HepG2 (cell line): Measurements from ENCODE around the gene BCLAF1.

Experiments
- ATF2 ChIP-seq: sonication (generic); formaldehyde crosslinking; IDR thresholded peaks from 2 replicates; pipeline ENCODE4 v1.4.0; 2020; ENCODE audit warnings: missing genetic modification reagents
- CBX1 ChIP-seq: IDR thresholded peaks from one replicate; pipeline ENCODE4 v1.6.1; 2016; ENCODE audit warnings: antibody characterized with exemption, low read depth
- FOXJ3 ChIP-seq: sonication (generic); formaldehyde crosslinking; IDR thresholded peaks from 2 replicates; pipeline ENCODE4 v1.4.0; 2020; ENCODE audit warnings: missing genetic modification reagents, mild to moderate bottlenecking, borderline replicate concordance
- IRF9 ChIP-seq: sonication (generic); formaldehyde crosslinking; IDR thresholded peaks from 2 replicates; pipeline ENCODE4 v1.8.0; 2022; ENCODE audit warnings: missing genetic modification reagents, mild to moderate bottlenecking, borderline replicate concordance
- JUN ChIP-seq: sonication (generic); formaldehyde crosslinking; IDR thresholded peaks from 2 replicates; pipeline ENCODE4 v1.4.0; 2020; ENCODE audit warnings: mild to moderate bottlenecking, missing genetic modification reagents
- KDM1A ChIP-seq: IDR thresholded peaks from 2 replicates; pipeline ENCODE4 v1.6.1; 2016; ENCODE audit warnings: missing compliant biosample characterization
- MEIS2 ChIP-seq: sonication (generic); formaldehyde crosslinking; IDR thresholded peaks from 2 replicates; pipeline ENCODE4 v1.9.0; 2021; ENCODE audit warnings: mild to moderate bottlenecking, missing genetic modification reagents
- MNT ChIP-seq: fragments of 450-650 bp; IDR thresholded peaks from 2 replicates; pipeline ENCODE4 v1.6.1; 2016
- RAD21 ChIP-seq: fragments of 450-650 bp; formaldehyde crosslinking; IDR thresholded peaks from 2 replicates; pipeline ENCODE4 v1.5.0; 2020; ENCODE audit warnings: mild to moderate bottlenecking
- RNF2 ChIP-seq: fragments of 450-650 bp; conservative IDR thresholded peaks from 2 replicates; pipeline ENCODE4 v1.6.1; 2016; ENCODE audit warnings: low read depth
- SIN3B ChIP-seq: fragments of 150-350 bp; IDR thresholded peaks from 2 replicates; pipeline ENCODE4 v1.6.1; 2014; ENCODE audit warnings: low read length
- ZNF639 ChIP-seq: conservative IDR thresholded peaks from 2 replicates; pipeline ENCODE4 v1.6.1; 2018; ENCODE audit warnings: missing genetic modification reagents
- ZSCAN9 ChIP-seq: IDR thresholded peaks from 2 replicates; pipeline ENCODE4 v1.6.1; 2016; ENCODE audit warnings: borderline replicate concordance
- TF ChIP-seq, protein P1 (sequence below): sonication (generic); formaldehyde crosslinking; IDR thresholded peaks from 2 replicates; pipeline ENCODE4 v1.9.0; 2021; ENCODE audit warnings: missing genetic modification reagents, borderline replicate concordance

DNA sequence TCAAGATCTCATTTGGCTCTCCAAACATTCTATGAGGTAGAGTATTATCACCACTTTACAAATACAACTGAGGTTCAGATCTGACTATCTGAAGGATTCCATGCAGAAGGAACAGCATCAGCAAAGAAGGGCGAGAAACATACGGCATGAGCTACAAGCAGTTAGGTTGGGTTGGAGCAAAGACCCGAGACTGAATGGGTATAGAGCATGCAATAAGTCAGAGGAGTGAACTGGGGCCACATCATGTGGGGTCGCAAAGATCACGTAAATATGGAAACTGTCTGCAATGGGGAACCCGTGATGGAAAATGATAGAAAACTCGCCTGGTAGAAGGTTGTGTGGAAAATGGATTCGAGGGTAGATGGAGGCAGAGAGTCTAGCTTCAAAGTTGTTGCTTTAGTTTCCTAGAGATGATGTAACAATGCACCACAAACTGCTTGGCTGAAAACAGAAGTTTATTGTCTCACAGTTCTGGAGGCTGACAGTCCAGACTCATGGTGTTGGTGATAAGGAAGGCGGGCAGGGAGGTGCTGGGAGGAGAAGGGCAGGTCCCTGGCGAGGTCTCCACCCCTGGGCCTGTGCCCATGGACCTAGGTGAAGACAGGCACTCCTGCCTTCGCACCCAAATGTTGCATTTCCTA, 44.3 kb upstream of the BCLAF1 start:
- TF ChIP-seq MEIS2 (CRISPR knock-in tag): no peak
- no peak for TF ChIP-seq ZNF639 (CRISPR knock-in tag)
- TF ChIP-seq FOXJ3 (CRISPR knock-in tag): no peak
- TF ChIP-seq RNF2: no peak
- TF ChIP-seq ZSCAN9 (CRISPR knock-in tag): no peak
- no peak for TF ChIP-seq ATF2 (CRISPR knock-in tag)
- TF ChIP-seq MNT: no peak
- TF ChIP-seq IRF9 (CRISPR knock-in tag): no peak
- TF ChIP-seq, protein P1, sequence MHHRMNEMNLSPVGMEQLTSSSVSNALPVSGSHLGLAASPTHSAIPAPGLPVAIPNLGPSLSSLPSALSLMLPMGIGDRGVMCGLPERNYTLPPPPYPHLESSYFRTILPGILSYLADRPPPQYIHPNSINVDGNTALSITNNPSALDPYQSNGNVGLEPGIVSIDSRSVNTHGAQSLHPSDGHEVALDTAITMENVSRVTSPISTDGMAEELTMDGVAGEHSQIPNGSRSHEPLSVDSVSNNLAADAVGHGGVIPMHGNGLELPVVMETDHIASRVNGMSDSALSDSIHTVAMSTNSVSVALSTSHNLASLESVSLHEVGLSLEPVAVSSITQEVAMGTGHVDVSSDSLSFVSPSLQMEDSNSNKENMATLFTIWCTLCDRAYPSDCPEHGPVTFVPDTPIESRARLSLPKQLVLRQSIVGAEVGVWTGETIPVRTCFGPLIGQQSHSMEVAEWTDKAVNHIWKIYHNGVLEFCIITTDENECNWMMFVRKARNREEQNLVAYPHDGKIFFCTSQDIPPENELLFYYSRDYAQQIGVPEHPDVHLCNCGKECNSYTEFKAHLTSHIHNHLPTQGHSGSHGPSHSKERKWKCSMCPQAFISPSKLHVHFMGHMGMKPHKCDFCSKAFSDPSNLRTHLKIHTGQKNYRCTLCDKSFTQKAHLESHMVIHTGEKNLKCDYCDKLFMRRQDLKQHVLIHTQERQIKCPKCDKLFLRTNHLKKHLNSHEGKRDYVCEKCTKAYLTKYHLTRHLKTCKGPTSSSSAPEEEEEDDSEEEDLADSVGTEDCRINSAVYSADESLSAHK (CRISPR knock-in tag): no peak
- TF ChIP-seq RAD21: no peak
- no peak for TF ChIP-seq SIN3B
- TF ChIP-seq KDM1A (CRISPR knock-in tag): no peak
- no peak for TF ChIP-seq JUN (CRISPR knock-in tag)
- no peak for TF ChIP-seq CBX1
